ENCODE data around the gene LIMA1. TPM values are rescaled to one million over a fixed set of nuclear protein-coding genes. Genes with fewer than 3 reads are reported as not detected.

Gene LIMA1
- polyA plus RNA-seq, 4 donors, result 82.6 to 102 (median 83.0) TPM

GRCh38 chr12:50192236-50192635 lies 91.1 kb downstream of the LIMA1 start:
- DNase-seq (ENCODE audit: low read depth in 4 of 4, low spot score in 2 of 4), result no peak

GRCh38 chr12:50190859-50191258 lies 92.5 kb downstream of the LIMA1 start:
- DNase-seq (ENCODE audit: low read depth in 4 of 4, low spot score in 2 of 4), result no peak

GRCh38 chr12:50188875-50189575 lies 94.3 kb downstream of the LIMA1 start:
- DNase-seq (ENCODE audit: low read depth in 4 of 4, low spot score in 2 of 4), result no peak

- DNase-seq (ENCODE audit: low read depth in 4 of 4, low spot score in 2 of 4), result no peak
Measured at GRCh38 chr12:50188241-50188781, 95.0 kb downstream of the LIMA1 start.

GRCh38 chr12:50187084-50187900 lies 96.0 kb downstream of the LIMA1 start:
- DNase-seq (ENCODE audit: low read depth in 4 of 4, low spot score in 2 of 4), result no peak

- DNase-seq (ENCODE audit: low read depth in 4 of 4, low spot score in 2 of 4), result no peak
Measured at GRCh38 chr12:50186681-50187080, 96.6 kb downstream of the LIMA1 start.

- DNase-seq (ENCODE audit: low read depth in 4 of 4, low spot score in 2 of 4), result no peak
Measured at GRCh38 chr12:50185970-50186663, 97.2 kb downstream of the LIMA1 start.

- no peak for DNase-seq (ENCODE audit: low read depth in 4 of 4, low spot score in 2 of 4)
Measured at GRCh38 chr12:50185301-50185895, 97.9 kb downstream of the LIMA1 start.

- DNase-seq (ENCODE audit: low read depth in 4 of 4, low spot score in 2 of 4), result no peak
Measured at GRCh38 chr12:50184261-50184660, 99.1 kb downstream of the LIMA1 start.

GRCh38 chr12:50182461-50182860 lies 100.9 kb downstream of the LIMA1 start:
- no peak for DNase-seq (ENCODE audit: low read depth in 4 of 4, low spot score in 2 of 4)

GRCh38 chr12:50181691-50182090 lies 101.6 kb downstream of the LIMA1 start:
- DNase-seq (ENCODE audit: low read depth in 4 of 4, low spot score in 2 of 4), result no peak

GRCh38 chr12:50175716-50176026 lies 107.6 kb downstream of the LIMA1 start:
- DNase-seq (ENCODE audit: low read depth in 4 of 4, low spot score in 2 of 4), result no peak

- DNase-seq (ENCODE audit: low read depth in 4 of 4, low spot score in 2 of 4), result peak in 3 of 4 donors; percentile 39 to 76 (median 56)
Measured at GRCh38 chr12:50174971-50175715, 108.2 kb downstream of the LIMA1 start.

GRCh38 chr12:50167049-50167828 lies 116.1 kb downstream of the LIMA1 start, which contains the start of gene CERS5:
Gene CERS5 (minus strand): TSS chr12:50167369. CDS start chr12:50167297, 72 bp downstream.
- DNase-seq (ENCODE audit: low read depth in 4 of 4, low spot score in 2 of 4), result peak; percentile 91 to 98 (median 98)

- DNase-seq (ENCODE audit: low read depth in 4 of 4, low spot score in 2 of 4), result peak in 1 of 4 donors; percentile 11
Measured at GRCh38 chr12:50166799-50167048, 116.6 kb downstream of the LIMA1 start.

GRCh38 chr12:50164963-50165362 lies 118.4 kb downstream of the LIMA1 start:
- DNase-seq (ENCODE audit: low read depth in 4 of 4, low spot score in 2 of 4), result no peak

GRCh38 chr12:50162230-50162629 lies 121.1 kb downstream of the LIMA1 start:
- no peak for DNase-seq (ENCODE audit: low read depth in 4 of 4, low spot score in 2 of 4)

GRCh38 chr12:50160643-50161042 lies 122.7 kb downstream of the LIMA1 start:
- DNase-seq (ENCODE audit: low read depth in 4 of 4, low spot score in 2 of 4), result no peak

- DNase-seq (ENCODE audit: low read depth in 4 of 4, low spot score in 2 of 4), result no peak
Measured at GRCh38 chr12:50157259-50157658, 126.1 kb downstream of the LIMA1 start.

- DNase-seq (ENCODE audit: low read depth in 4 of 4, low spot score in 2 of 4), result no peak
Measured at GRCh38 chr12:50156641-50157040, 126.7 kb downstream of the LIMA1 start.

Measured in left renal cortex interstitium (tissue), 4 donors.